GM21528 (cell line): ENCODE measurements around the gene POU2AF1.

Experiments used
- ATAC-seq: cut with Tn5 transposase; IDR thresholded peaks from one replicate; pipeline ENCODE4 v1.9.1; 2021; ENCODE audit warnings: mild to moderate bottlenecking, moderate library complexity; ENCODE audit not compliant: unreplicated experiment, low FRiP score

Gene POU2AF1

GRCh38 chr11:111378861-111379601 is at the start of gene POU2AF1:
POU2AF1 (minus strand) TSS chr11:111379275; CDS start chr11:111379177, 98 bp downstream.
- peak; percentile 66 for ATAC-seq

- no peak for ATAC-seq
Measured at GRCh38 chr11:111428113-111428876, 49.2 kb upstream of the POU2AF1 start.

- ATAC-seq: no peak
Measured at GRCh38 chr11:111427471-111427912, 48.4 kb upstream of the POU2AF1 start.

GRCh38 chr11:111426617-111427016 is 47.5 kb upstream of the POU2AF1 start:
- ATAC-seq: no peak

GRCh38 chr11:111423250-111423615 is 44.2 kb upstream of the POU2AF1 start:
- ATAC-seq: no peak

GRCh38 chr11:111422494-111423249 is 43.6 kb upstream of the POU2AF1 start:
- ATAC-seq: peak; percentile 79

- no peak for ATAC-seq
Measured at GRCh38 chr11:111421251-111421650, 42.2 kb upstream of the POU2AF1 start.

- ATAC-seq: no peak
Measured at GRCh38 chr11:111419641-111420327, 40.7 kb upstream of the POU2AF1 start.

- ATAC-seq: no peak
Measured at GRCh38 chr11:111419181-111419580, 40.1 kb upstream of the POU2AF1 start.

- ATAC-seq: no peak
Measured at GRCh38 chr11:111418436-111418787, 39.3 kb upstream of the POU2AF1 start.

GRCh38 chr11:111417766-111418435 is 38.8 kb upstream of the POU2AF1 start:
- peak; percentile 29 for ATAC-seq

- peak; percentile 64 for ATAC-seq
Measured at GRCh38 chr11:111417011-111417765, 38.1 kb upstream of the POU2AF1 start.

- ATAC-seq: no peak
Measured at GRCh38 chr11:111416231-111416960, 37.3 kb upstream of the POU2AF1 start.

GRCh38 chr11:111414936-111415335 is 35.9 kb upstream of the POU2AF1 start:
- ATAC-seq: no peak

GRCh38 chr11:111414267-111414931 is 35.3 kb upstream of the POU2AF1 start:
- peak; percentile 37 for ATAC-seq

- ATAC-seq: no peak
Measured at GRCh38 chr11:111413849-111414248, 34.8 kb upstream of the POU2AF1 start.

- no peak for ATAC-seq
Measured at GRCh38 chr11:111412293-111412692, 33.2 kb upstream of the POU2AF1 start.

GRCh38 chr11:111411456-111411855 is 32.4 kb upstream of the POU2AF1 start:
- ATAC-seq: no peak
